Endothelial cell of umbilical vein (primary cell): ENCODE measurements around the gene ARHGAP15. TPM values are rescaled to one million over a fixed set of nuclear protein-coding genes. Genes with fewer than 3 reads are reported as not detected.

Experiments
- BruUV-seq: library from RNA; stranded (reverse); fragments of 400-500 nt; replicated peaks from 2 replicates; lab custom pipeline; 2021; lab: Mats Ljungman, UMichigan
- CTCF ChIA-PET: fragments of 300-600, 350-600 bp; sonication (Branson Sonifier 250); formaldehyde crosslinking; loops from one replicate; lab custom pipeline; 2021; ENCODE audit warnings: antibody characterized with exemption, inconsistent platforms; lab: Charles Lee
- POLR2A ChIA-PET: fragments of 300-600, 350-600 bp; sonication (Branson Sonifier 250); formaldehyde crosslinking; loops from one replicate; lab custom pipeline; 2021; ENCODE audit warnings: antibody characterized with exemption, inconsistent platforms; lab: Charles Lee
- DNase-seq: peaks from one replicate; pipeline ENCODE4 v3.0.0-alpha.2; 2011; ENCODE audit warnings: low read depth, low spot score
- FAIRE-seq: peaks from 2 replicates; lab custom pipeline; 2011; peaks lifted over from hg19 to GRCh38; lab: Jason Lieb, UNC
- H2AFZ ChIP-seq: 2 replicates; pipeline ENCODE4 v1.6.0; 2012; ENCODE audit warnings: low read depth, low read length, control low read depth, inconsistent platforms
- H3K27ac ChIP-seq: 2 replicates; pipeline ENCODE4 v1.5.1; 2011; ENCODE audit warnings: low read depth, mild to moderate bottlenecking, control low read depth, low read length, moderate library complexity; ENCODE audit not compliant: insufficient read depth
- H3K27me3 ChIP-seq, 2 experiments: 2 replicates each; pipeline versions ENCODE4 v1.6.0 to v1.6.1; 2011; ENCODE audit warnings: low read length in 2 of 2, mixed read lengths in 1 of 2; ENCODE audit not compliant: control insufficient read depth in 2 of 2, insufficient read depth in 2 of 2
- H3K36me3 ChIP-seq, 2 experiments: 2 replicates in 1 of 2; 3 replicates in 1 of 2; pipeline ENCODE4 v1.5.1; 2011; ENCODE audit warnings: low read length in 2 of 2, mild to moderate bottlenecking in 1 of 2, moderate library complexity in 1 of 2; ENCODE audit not compliant: control insufficient read depth in 2 of 2, insufficient read depth in 2 of 2; ENCODE audit errors: extremely low read depth in 1 of 2
- H3K4me1 ChIP-seq: 3 replicates; pipeline ENCODE4 v1.5.1; 2011; ENCODE audit warnings: mild to moderate bottlenecking, low read length; ENCODE audit not compliant: control insufficient read depth, insufficient read depth; ENCODE audit errors: extremely low read depth
- H3K4me2 ChIP-seq: 2 replicates; pipeline ENCODE4 v1.6.1; 2011; ENCODE audit warnings: low read length, control low read depth, mixed read lengths; ENCODE audit not compliant: insufficient read depth
- H3K4me3 ChIP-seq, 3 experiments: fragments of 200-600 bp in 1 of 3; sonication (generic), shearing (Covaris generic) in 1 of 3; replicated peaks in 1 of 3; 2 replicates each; pipeline ENCODE4 v1.5.1; 2011 to 2016; ENCODE audit warnings: control low read depth in 3 of 3, low read length in 3 of 3, mild to moderate bottlenecking in 2 of 3, inconsistent platforms in 1 of 3, low read depth in 1 of 3, moderate library complexity in 1 of 3; ENCODE audit not compliant: insufficient read depth in 1 of 3
- H3K79me2 ChIP-seq: 2 replicates; pipeline ENCODE4 v1.6.0; 2012; ENCODE audit warnings: low read length, inconsistent platforms; ENCODE audit not compliant: control insufficient read depth, insufficient read depth
- H3K9ac ChIP-seq: replicated peaks from 2 replicates; pipeline ENCODE3; 2011; ENCODE audit warnings: low read length, control low read depth; ENCODE audit not compliant: insufficient read depth; ENCODE audit errors: extremely low read depth
- H3K9me1 ChIP-seq: replicated peaks from 3 replicates; pipeline ENCODE4 v1.6.0; 2011; ENCODE audit warnings: mild to moderate bottlenecking, low read length; ENCODE audit not compliant: control insufficient read depth, insufficient read depth; ENCODE audit errors: extremely low read depth
- H3K9me3 ChIP-seq: replicated peaks from 2 replicates; pipeline ENCODE4 v1.5.1; 2012; ENCODE audit warnings: low read length, inconsistent platforms; ENCODE audit not compliant: control insufficient read depth, insufficient read depth
- H4K20me1 ChIP-seq: replicated peaks from 2 replicates; pipeline ENCODE3; 2011; ENCODE audit warnings: mild to moderate bottlenecking, low read length; ENCODE audit not compliant: control insufficient read depth, insufficient read depth; ENCODE audit errors: extremely low read depth
- CTCF ChIP-seq, 2 donors: IDR thresholded peaks; 1 replicate in 1 of 2; 2 replicates in 1 of 2; pipeline ENCODE4 v1.5.1; 2011; ENCODE audit warnings: low read length in 2 of 2, mild to moderate bottlenecking in 2 of 2, moderate library complexity in 2 of 2, control low read depth in 1 of 2, inconsistent platforms in 1 of 2, low read depth in 1 of 2; ENCODE audit not compliant: insufficient read depth in 1 of 2; ENCODE audit errors: extremely low read depth in 1 of 2
- EZH2 ChIP-seq: IDR thresholded peaks from 2 replicates; pipeline ENCODE4 v1.6.1; 2012; ENCODE audit warnings: borderline replicate concordance, low read depth, mild to moderate bottlenecking, moderate library complexity, low read length, inconsistent platforms; ENCODE audit not compliant: severe bottlenecking
- FOS ChIP-seq: IDR thresholded peaks from 2 replicates; pipeline ENCODE4 v1.6.1; 2011; ENCODE audit warnings: mild to moderate bottlenecking, low read length, moderate library complexity, borderline replicate concordance; ENCODE audit not compliant: insufficient read depth
- GATA2 ChIP-seq: IDR thresholded peaks from 2 replicates; pipeline ENCODE4 v1.7.0; 2011; ENCODE audit warnings: low read depth, mild to moderate bottlenecking, moderate library complexity, mixed read lengths, low read length; ENCODE audit not compliant: insufficient read length, insufficient read depth
- JUN ChIP-seq: IDR thresholded peaks from 2 replicates; pipeline ENCODE4 v1.6.1; 2011; ENCODE audit warnings: borderline replicate concordance, low read depth; ENCODE audit not compliant: insufficient read length, insufficient read depth
- MAX ChIP-seq: IDR thresholded peaks from 2 replicates; pipeline ENCODE4 v1.6.1; 2011; ENCODE audit not compliant: insufficient read depth, insufficient read length
- MYC ChIP-seq: IDR thresholded peaks from one replicate; pipeline ENCODE4 v1.6.1; 2011; ENCODE audit warnings: mild to moderate bottlenecking, low read depth, low read length
- POLR2A ChIP-seq: IDR thresholded peaks from 2 replicates; pipeline ENCODE4 v1.6.1; 2012; ENCODE audit warnings: low read depth, mild to moderate bottlenecking, control low read depth, low read length
- POLR2AphosphoS5 ChIP-seq: IDR thresholded peaks from 2 replicates; pipeline ENCODE4 v1.6.1; 2012; ENCODE audit warnings: low read depth, mild to moderate bottlenecking, control low read depth, low read length, moderate library complexity; ENCODE audit not compliant: insufficient read depth
- dilution Hi-C: fragments of 300-500 bp; cut with MboI; formaldehyde crosslinking; loops from one replicate; pipeline ENCODE4 v1.15.0; 2019; ENCODE audit warnings: low sequenced_read_pairs; ENCODE audit not compliant: extremely low pct_ligation_motif_present
- intact Hi-C: fragments of 100-400 bp; cut with micrococcal nuclease; formaldehyde crosslinking; loops from one replicate; pipeline ENCODE4 v1.10.0; 2022
- polyA plus RNA-seq, 4 experiments: library from polyadenylated mRNA; depleted of rRNA in 3 of 4; stranded (reverse) in 3 of 4; unstranded in 1 of 4; fragments of >200 nt; gene quantifications; 2 replicates each; pipeline versions ENCODE4 v1.2.1 to v1.2.3, GENCODE V29; 2011 to 2012; ENCODE audit warnings: missing spikeins in 1 of 4
- total RNA-seq: library from RNA; stranded (reverse); gene quantifications from 2 replicates; pipeline ENCODE4 v1.2.3, GENCODE V29; 2021

The ARHGAP15 gene
- total and polyA plus RNA-seq, 2 donors (not counting 3 experiments of a cell fraction or from before 2014, with no cell fraction given) = not detected

- no peak for FAIRE-seq
- H3K9me1 ChIP-seq = no peaks in the 10 kb centered on the region
- BruUV-seq = no TSS peak
These were observed 553.3 kb downstream of the ARHGAP15 start for GRCh38 chr2:143682436-143683055.

More at GRCh38 chr2:143682436-143683055, 553.3 kb downstream of the ARHGAP15 start:
- ChIA-PET CTCF (interaction anchor here (1.0 to 1.2 kb wide), 2 partner anchors 11 to 19 kb away, joined by 3 read pairs; no protein-coding TSS in a partner anchor), POLR2A (no interaction called here)
- no peaks in the 10 kb centered on the region for H4K20me1 ChIP-seq
- intact Hi-C loops (no loop called here), dilution Hi-C loops (no loop called here)
- H3K9ac ChIP-seq = no peak overlapping the region
- H3K4me3 ChIP-seq = no peak overlapping the region
- TF ChIP-seq GATA2 = no peak
- TF ChIP-seq JUN = no peak
- TF ChIP-seq EZH2 = no peak
- TF ChIP-seq POLR2A = no peak
- TF ChIP-seq POLR2AphosphoS5 = no peak
- no peak for TF ChIP-seq MYC
- TF ChIP-seq FOS = no peak
- TF ChIP-seq CTCF (IDR thresholded peaks at IDR 0.05; ENCODE audit: extremely low read depth in 1 of 2, insufficient read depth in 1 of 2, low read depth in 1 of 2, low read length in 2 of 2) = no peak
- TF ChIP-seq MAX = no peak
- no peak overlapping the region for H3K27ac ChIP-seq
- no peaks in the 10 kb centered on the region for H3K9me3 ChIP-seq
- no peaks in the 10 kb centered on the region for H3K36me3 ChIP-seq
- H3K27me3 ChIP-seq = no peaks in the 10 kb centered on the region
- no peak overlapping the region for H2AFZ ChIP-seq
- no peaks in the 10 kb centered on the region for H3K79me2 ChIP-seq
- no peaks in the 10 kb centered on the region for H3K4me1 ChIP-seq
- H3K4me2 ChIP-seq = no peak overlapping the region
- DNase-seq = no peak
